H9 (cell line): Measurements from ENCODE around the gene HCAR1. TPM values are rescaled to one million over a fixed set of nuclear protein-coding genes. Genes with fewer than 3 reads are reported as not detected.
"Not testable (repeated sequence)": the region's sequence is repeated elsewhere in the genome, so short reads cannot be mapped to it uniquely, and the experiment has no call there.

Experiments used
- DNase-seq: peaks from one replicate; pipeline ENCODE4 v3.0.0-alpha.2; 2017
- H2AFZ ChIP-seq: one replicate; pipeline ENCODE4 v1.6.1; 2013; ENCODE audit warnings: mild to moderate bottlenecking, low read length, control low read depth, moderate library complexity
- H2AK5ac ChIP-seq: 2 replicates; pipeline ENCODE4 v1.6.1; 2013; ENCODE audit warnings: low read length, control low read depth, mixed read lengths; ENCODE audit not compliant: insufficient read length
- H2BK120ac ChIP-seq: one replicate; pipeline ENCODE4 v1.6.1; 2013; ENCODE audit warnings: low read depth, mild to moderate bottlenecking, low read length, control low read depth, inconsistent platforms; ENCODE audit not compliant: poor library complexity, severe bottlenecking
- H2BK12ac ChIP-seq: 2 replicates; pipeline ENCODE4 v1.6.1; 2013; ENCODE audit warnings: low read length, control low read depth, mixed read lengths, low read depth; ENCODE audit not compliant: insufficient read length
- H2BK15ac ChIP-seq: 2 replicates; pipeline ENCODE4 v1.6.1; 2013; ENCODE audit warnings: low read depth, low read length, control low read depth
- H2BK20ac ChIP-seq: one replicate; pipeline ENCODE4 v1.6.1; 2013; ENCODE audit warnings: low read depth, mild to moderate bottlenecking, low read length, control low read depth, inconsistent platforms; ENCODE audit not compliant: poor library complexity, severe bottlenecking
- H2BK5ac ChIP-seq: 2 replicates; pipeline ENCODE4 v1.6.1; 2013; ENCODE audit warnings: low read length, control low read depth, mixed read lengths; ENCODE audit not compliant: insufficient read length
- H3K14ac ChIP-seq: 2 replicates; pipeline ENCODE4 v1.6.1; 2013; ENCODE audit warnings: low read length, control low read depth; ENCODE audit not compliant: insufficient read depth
- H3K18ac ChIP-seq: 2 replicates; pipeline ENCODE4 v1.6.1; 2013; ENCODE audit warnings: low read depth, mild to moderate bottlenecking, mixed read lengths, low read length, control low read depth; ENCODE audit not compliant: insufficient read length
- H3K23ac ChIP-seq: 2 replicates; pipeline ENCODE4 v1.6.1; 2013; ENCODE audit warnings: low read length, control low read depth, mixed read lengths, low read depth; ENCODE audit not compliant: insufficient read length
- H3K23me2 ChIP-seq: 2 replicates; pipeline ENCODE4 v1.6.1; 2013; ENCODE audit warnings: low read depth, mild to moderate bottlenecking, mixed read lengths, low read length, control low read depth; ENCODE audit not compliant: insufficient read length, poor library complexity, severe bottlenecking
- H3K27ac ChIP-seq: 2 replicates; pipeline ENCODE4 v1.5.1; 2013; ENCODE audit warnings: low read length, control low read depth, mixed read lengths, low read depth; ENCODE audit not compliant: insufficient read length
- H3K27me3 ChIP-seq: 2 replicates; pipeline ENCODE4 v1.6.1; 2013; ENCODE audit warnings: low read length, control low read depth, inconsistent platforms; ENCODE audit not compliant: insufficient read depth
- H3K4ac ChIP-seq: 2 replicates; pipeline ENCODE4 v1.6.1; 2013; ENCODE audit warnings: low read depth, mild to moderate bottlenecking, control low read depth, inconsistent platforms, low read length, moderate library complexity
- H3K4me1 ChIP-seq: 2 replicates; pipeline ENCODE4 v1.6.1; 2013; ENCODE audit warnings: low read length, control low read depth, inconsistent platforms; ENCODE audit not compliant: insufficient read depth
- H3K4me2 ChIP-seq: 2 replicates; pipeline ENCODE4 v1.6.1; 2013; ENCODE audit warnings: low read length, control low read depth, mixed read lengths; ENCODE audit not compliant: insufficient read length, insufficient read depth
- H3K56ac ChIP-seq: 2 replicates; pipeline ENCODE4 v1.6.1; 2013; ENCODE audit warnings: low read depth, mild to moderate bottlenecking, mixed read lengths, low read length, control low read depth; ENCODE audit not compliant: insufficient read length
- H3K79me1 ChIP-seq: 2 replicates; pipeline ENCODE4 v1.6.1; 2013; ENCODE audit warnings: low read depth, mild to moderate bottlenecking, moderate library complexity, low read length, control low read depth, inconsistent platforms; ENCODE audit not compliant: insufficient read depth, poor library complexity, severe bottlenecking
- H3K79me2 ChIP-seq: 2 replicates; pipeline ENCODE4 v1.6.1; 2013; ENCODE audit warnings: low read length, control low read depth, inconsistent platforms; ENCODE audit not compliant: insufficient read depth
- H3K9ac ChIP-seq: 2 replicates; pipeline ENCODE4 v1.6.1; 2013; ENCODE audit warnings: low read length, control low read depth, mixed read lengths; ENCODE audit not compliant: insufficient read length; ENCODE audit errors: extremely low read depth
- H3K9me3 ChIP-seq: one replicate; pipeline ENCODE4 v1.6.1; 2013; ENCODE audit warnings: low read depth, low read length, inconsistent platforms; ENCODE audit not compliant: control insufficient read depth
- H3T11ph ChIP-seq: one replicate; pipeline ENCODE4 v1.6.1; 2013; ENCODE audit warnings: mild to moderate bottlenecking, low read length, control low read depth, inconsistent platforms
- H4K20me1 ChIP-seq: one replicate; pipeline ENCODE4 v1.6.1; 2013; ENCODE audit not compliant: control insufficient read depth, insufficient read length, insufficient read depth
- H4K5ac ChIP-seq: 2 replicates; pipeline ENCODE4 v1.6.1; 2013; ENCODE audit warnings: low read depth, mild to moderate bottlenecking, mixed read lengths, low read length, control low read depth; ENCODE audit not compliant: insufficient read length
- H4K8ac ChIP-seq: replicated peaks from 2 replicates; pipeline ENCODE4 v1.6.1; 2013; ENCODE audit warnings: low read length, control low read depth, mixed read lengths, low read depth; ENCODE audit not compliant: insufficient read length
- H4K91ac ChIP-seq: 2 replicates; pipeline ENCODE4 v1.6.1; 2013; ENCODE audit warnings: low read depth, mild to moderate bottlenecking, moderate library complexity, mixed read lengths, low read length, control low read depth; ENCODE audit not compliant: insufficient read length
- H3K27ac Mint-ChIP-seq, 3 experiments: 2 replicates in 2 of 3; 3 replicates in 1 of 3; pipeline ENCODE4 v1.8.0; 2020 to 2021; ENCODE audit warnings: mixed read lengths in 3 of 3, mild to moderate bottlenecking in 1 of 3, moderate library complexity in 1 of 3
- H3K27me3 Mint-ChIP-seq: 2 replicates; pipeline ENCODE4 v1.8.0; 2021; ENCODE audit warnings: low read depth, mild to moderate bottlenecking, moderate library complexity, mixed read lengths
- H3K36me3 Mint-ChIP-seq, 3 experiments: 2 replicates in 2 of 3; 3 replicates in 1 of 3; pipeline ENCODE4 v1.8.0; 2020 to 2021; ENCODE audit warnings: low read depth in 3 of 3, mixed read lengths in 3 of 3; ENCODE audit not compliant: insufficient read depth in 1 of 3
- H3K4me1 Mint-ChIP-seq, 2 experiments: 2 replicates each; pipeline ENCODE4 v1.8.0; 2020; ENCODE audit warnings: mixed read lengths in 2 of 2
- H3K4me3 Mint-ChIP-seq, 2 experiments: 2 replicates in 1 of 2; 3 replicates in 1 of 2; pipeline ENCODE4 v1.8.0; 2020 to 2021; ENCODE audit warnings: mild to moderate bottlenecking in 2 of 2, mixed read lengths in 2 of 2, moderate library complexity in 1 of 2
- H3K9me3 Mint-ChIP-seq, 2 experiments: 2 replicates in 1 of 2; 3 replicates in 1 of 2; pipeline ENCODE4 v1.8.0; 2020; ENCODE audit warnings: mild to moderate bottlenecking in 2 of 2, mixed read lengths in 2 of 2, moderate library complexity in 1 of 2
- WGBS: extraction: QIAGEN DNeasy Blood & Tissue Kit; methylation state at CpG from one replicate; pipeline ENCODE4 v1.1.7; 2013; ENCODE audit warnings: missing lambda C conversion rate, low lambda C conversion rate, mixed read lengths; ENCODE audit not compliant: insufficient read length; ENCODE audit errors: extremely low coverage; 5-methylcytosine and 5-hydroxymethylcytosine counted together
- total RNA-seq: library from RNA; stranded (reverse); gene quantifications from 2 replicates; pipeline ENCODE4 v1.2.1, GENCODE V29; 2021

HCAR1 gene
- total RNA-seq, 1 experiment from 2014 or later: 0.07 TPM

GRCh38 chr12:122711266-122711665, 19.4 kb downstream of the HCAR1 start:
- H4K5ac ChIP-seq, H3K79me1 ChIP-seq, H4K91ac ChIP-seq, H3K4me1 ChIP-seq, H2AFZ ChIP-seq, H2BK20ac ChIP-seq, H3K9ac ChIP-seq, H3K27me3 ChIP-seq, H3K18ac ChIP-seq, DNase-seq, H2BK12ac ChIP-seq, H3K79me2 ChIP-seq, H3T11ph ChIP-seq, H3K56ac ChIP-seq, H2AK5ac ChIP-seq, H3K9me3 ChIP-seq, H3K4ac ChIP-seq, H3K27ac ChIP-seq, H2BK15ac ChIP-seq, H3K14ac ChIP-seq, H2BK120ac ChIP-seq, H3K4me3 Mint-ChIP-seq, H3K4me1 Mint-ChIP-seq, H3K4me2 ChIP-seq, H2BK5ac ChIP-seq, H3K36me3 Mint-ChIP-seq, H3K23ac ChIP-seq, H3K27ac Mint-ChIP-seq, H4K8ac ChIP-seq, H3K23me2 ChIP-seq, H4K20me1 ChIP-seq, H3K9me3 Mint-ChIP-seq, H3K27me3 Mint-ChIP-seq: not testable (repeated sequence)
- no CpG with 5 or more reads among the region's 1 CpG for WGBS

GRCh38 chr12:122710341-122710740, 20.3 kb downstream of the HCAR1 start:
- not testable (repeated sequence) for H3T11ph ChIP-seq, H3K4ac ChIP-seq, H3K18ac ChIP-seq, H2AK5ac ChIP-seq, H3K27ac Mint-ChIP-seq, H2BK120ac ChIP-seq, DNase-seq, H3K4me3 Mint-ChIP-seq, H3K9me3 Mint-ChIP-seq, H3K27ac ChIP-seq, H3K4me2 ChIP-seq, H3K4me1 Mint-ChIP-seq, H4K8ac ChIP-seq, H2BK15ac ChIP-seq, H3K79me2 ChIP-seq, H3K9me3 ChIP-seq, H3K23me2 ChIP-seq, H2BK12ac ChIP-seq, H3K14ac ChIP-seq, H3K9ac ChIP-seq, H3K4me1 ChIP-seq, H3K79me1 ChIP-seq, H4K20me1 ChIP-seq, H3K27me3 ChIP-seq, H2BK5ac ChIP-seq, H4K91ac ChIP-seq, H3K36me3 Mint-ChIP-seq, H4K5ac ChIP-seq, H3K23ac ChIP-seq, H3K27me3 Mint-ChIP-seq, H3K56ac ChIP-seq, H2AFZ ChIP-seq, H2BK20ac ChIP-seq
- no CpG with 5 or more reads among the region's 2 CpGs for WGBS
